NCI-H510A (cell line): ENCODE data around the gene KDM2A.
"Not testable (repeated sequence)": the region's sequence is repeated elsewhere in the genome, so short reads cannot be mapped to it uniquely, and the experiment has no call there.

Experiments used
- DNase-seq: peaks from one replicate; lab custom pipeline; 2025; lab: John Stamatoyannopoulos, UW

KDM2A gene

GRCh38 chr11:67117672-67118180, 1.3 kb upstream of the KDM2A start:
- peak; percentile 36 for DNase-seq

GRCh38 chr11:67118181-67118766, 789 bp upstream of the KDM2A start:
- peak; percentile 49 for DNase-seq

- DNase-seq, result no peak
Observed at GRCh38 chr11:67119585-67120391, 725 bp downstream of the KDM2A start.

- DNase-seq, result no peak
Observed at GRCh38 chr11:67120456-67120855, 1.4 kb downstream of the KDM2A start.

GRCh38 chr11:67120881-67121710, 2.0 kb downstream of the KDM2A start:
- no peak for DNase-seq

GRCh38 chr11:67123801-67124200, 4.7 kb downstream of the KDM2A start:
- not testable (repeated sequence) for DNase-seq

- not testable (repeated sequence) for DNase-seq
Observed at GRCh38 chr11:67126243-67126642, 7.2 kb downstream of the KDM2A start.

GRCh38 chr11:67126986-67127385, 7.9 kb downstream of the KDM2A start:
- no peak for DNase-seq

GRCh38 chr11:67130861-67131260, 11.8 kb downstream of the KDM2A start:
- not testable (repeated sequence) for DNase-seq

- DNase-seq, result no peak
Observed at GRCh38 chr11:67136156-67136555, 17.1 kb downstream of the KDM2A start.

GRCh38 chr11:67138922-67139321, 19.9 kb downstream of the KDM2A start:
- no peak for DNase-seq

- DNase-seq, result no peak
Observed at GRCh38 chr11:67146516-67147226, 27.6 kb downstream of the KDM2A start.

- no peak for DNase-seq
Observed at GRCh38 chr11:67153971-67154370, 34.9 kb downstream of the KDM2A start.

GRCh38 chr11:67154726-67155125, 35.7 kb downstream of the KDM2A start:
- DNase-seq, result no peak

GRCh38 chr11:67157691-67158090, 38.6 kb downstream of the KDM2A start:
- no peak for DNase-seq

- DNase-seq, result no peak
Observed at GRCh38 chr11:67158221-67158620, 39.2 kb downstream of the KDM2A start.

- no peak for DNase-seq
Observed at GRCh38 chr11:67160045-67160444, 41.0 kb downstream of the KDM2A start.

GRCh38 chr11:67160872-67161783, 42.1 kb downstream of the KDM2A start:
- no peak for DNase-seq

- no peak for DNase-seq
Observed at GRCh38 chr11:67163006-67163405, 43.9 kb downstream of the KDM2A start.

GRCh38 chr11:67165623-67166022, 46.6 kb downstream of the KDM2A start:
- DNase-seq, result no peak

GRCh38 chr11:67167091-67167490, 48.0 kb downstream of the KDM2A start:
- DNase-seq, result no peak
